Panc1 (cell line): ENCODE measurements around the gene CRISPLD2. TPM values are rescaled to one million over a fixed set of nuclear protein-coding genes. Genes with fewer than 3 reads are reported as not detected.

Experiments used
- ATAC-seq: fragments of 200-7000 bp; cut with Tn5 transposase; 2 replicates; pipeline ENCODE4 v1.9.1; 2020; ENCODE audit warnings: mild to moderate bottlenecking, moderate library complexity
- Bru-seq: library from RNA; stranded (reverse); fragments of 400-500 nt; gene quantifications from one replicate; lab custom pipeline; 2021; lab: Mats Ljungman, UMichigan
- BruChase-seq, 2 experiments: library from RNA; stranded (reverse); fragments of 400-500 nt; gene quantifications; one replicate each; lab custom pipeline; 2021; lab: Mats Ljungman, UMichigan
- BruUV-seq: library from RNA; stranded (reverse); fragments of 400-500 nt; replicated peaks from 2 replicates; lab custom pipeline; 2021; lab: Mats Ljungman, UMichigan
- CTCF ChIA-PET: fragments of 300-600 bp; sonication (Branson Sonifier 250); formaldehyde crosslinking; loops from one replicate; lab custom pipeline; 2022; ENCODE audit warnings: antibody characterized with exemption; lab: Charles Lee
- POLR2A ChIA-PET: fragments of 300-600 bp; sonication (Branson Sonifier 250); formaldehyde crosslinking; loops from one replicate; lab custom pipeline; 2022; ENCODE audit warnings: antibody characterized with exemption; lab: Charles Lee
- DNase-seq: peaks from one replicate; pipeline ENCODE4 v3.0.0-alpha.2; 2010; ENCODE audit warnings: low read depth, low spot score
- H3K27ac ChIP-seq: 2 replicates; pipeline ENCODE4 v1.5.1; 2011; ENCODE audit warnings: mild to moderate bottlenecking, low read length, inconsistent platforms
- H3K27me3 ChIP-seq: fragments of 200-500 bp; sonication (Bioruptor generic); 2 replicates; pipeline ENCODE4 v1.6.0; 2014; ENCODE audit warnings: low read length, inconsistent platforms; ENCODE audit not compliant: control insufficient read depth, insufficient read depth
- H3K36me3 ChIP-seq: fragments of 200-500 bp; sonication (Bioruptor generic); 2 replicates; pipeline ENCODE4 v1.5.1; 2014; ENCODE audit warnings: inconsistent platforms, mild to moderate bottlenecking, low read length, moderate library complexity; ENCODE audit not compliant: control insufficient read depth, insufficient read depth
- H3K4me1 ChIP-seq: 2 replicates; pipeline ENCODE4 v1.5.1; 2011; ENCODE audit warnings: inconsistent platforms, mild to moderate bottlenecking, low read length, moderate library complexity; ENCODE audit not compliant: control insufficient read depth, insufficient read depth
- H3K4me3 ChIP-seq, 2 experiments: 2 replicates each; pipeline ENCODE4 v1.5.1; 2011 to 2012; ENCODE audit warnings: low read depth in 2 of 2, low read length in 2 of 2, mild to moderate bottlenecking in 2 of 2, inconsistent platforms in 1 of 2, moderate library complexity in 1 of 2
- H3K9me3 ChIP-seq: fragments of 200-500 bp; sonication (Bioruptor generic); 2 replicates; pipeline ENCODE4 v1.5.1; 2014; ENCODE audit warnings: low read depth, mild to moderate bottlenecking, inconsistent platforms, low read length, moderate library complexity; ENCODE audit not compliant: control insufficient read depth, insufficient read depth
- POLR2AphosphoS5 ChIP-seq: IDR thresholded peaks from 2 replicates; pipeline ENCODE4 v1.6.1; 2012; ENCODE audit warnings: mild to moderate bottlenecking, low read depth, low read length, moderate library complexity
- SIN3A ChIP-seq: IDR thresholded peaks from 2 replicates; pipeline ENCODE4 v1.6.1; 2012; ENCODE audit warnings: low read depth, mild to moderate bottlenecking, low read length, moderate library complexity, borderline replicate concordance; ENCODE audit not compliant: insufficient read depth
- TCF7L2 ChIP-seq: IDR thresholded peaks from 2 replicates; pipeline ENCODE4 v1.6.1; 2011; ENCODE audit warnings: mild to moderate bottlenecking, low read depth, low read length, inconsistent platforms
- in situ Hi-C: cut with HindIII; loops from 2 replicates; pipeline ENCODE4 v1.10.0; 2016; ENCODE audit warnings: low sequenced_read_pairs, low pct_unique_long_range_greater_than_20kb
- intact Hi-C: fragments of 100-400 bp; cut with micrococcal nuclease; formaldehyde crosslinking; loops from one replicate; pipeline ENCODE4 v1.10.0; 2022; ENCODE audit not compliant: unreplicated experiment
- long read RNA-seq: library from polyadenylated mRNA; unstranded; transcript quantifications from one replicate; pipeline ENCODE4 v2.0.0, GENCODE V29; 2021; ENCODE audit not compliant: unreplicated experiment
- polyA plus RNA-seq: library from polyadenylated mRNA; unstranded; fragments of >200 nt; gene quantifications from one replicate; pipeline ENCODE4 v1.2.1, GENCODE V29; 2012; ENCODE audit warnings: missing spikeins; ENCODE audit not compliant: insufficient read length
- total RNA-seq: library from RNA; stranded (reverse); gene quantifications from one replicate; pipeline ENCODE4 v1.2.1, GENCODE V29; 2021; ENCODE audit not compliant: unreplicated experiment
- TF ChIP-seq, protein P1 (sequence below): fragments of 450-650 bp; IDR thresholded peaks from 2 replicates; pipeline ENCODE4 v1.5.1; 2017; ENCODE audit warnings: mild to moderate bottlenecking
- TF ChIP-seq, protein P2 (sequence below), 2 experiments: IDR thresholded peaks; 2 replicates each; pipeline ENCODE4 v1.6.1; 2011 to 2012; ENCODE audit warnings: low read depth in 2 of 2, control low read depth in 1 of 2, low read length in 1 of 2, mild to moderate bottlenecking in 1 of 2, moderate library complexity in 1 of 2; ENCODE audit not compliant: insufficient read depth in 1 of 2

The CRISPLD2 gene, protein sequence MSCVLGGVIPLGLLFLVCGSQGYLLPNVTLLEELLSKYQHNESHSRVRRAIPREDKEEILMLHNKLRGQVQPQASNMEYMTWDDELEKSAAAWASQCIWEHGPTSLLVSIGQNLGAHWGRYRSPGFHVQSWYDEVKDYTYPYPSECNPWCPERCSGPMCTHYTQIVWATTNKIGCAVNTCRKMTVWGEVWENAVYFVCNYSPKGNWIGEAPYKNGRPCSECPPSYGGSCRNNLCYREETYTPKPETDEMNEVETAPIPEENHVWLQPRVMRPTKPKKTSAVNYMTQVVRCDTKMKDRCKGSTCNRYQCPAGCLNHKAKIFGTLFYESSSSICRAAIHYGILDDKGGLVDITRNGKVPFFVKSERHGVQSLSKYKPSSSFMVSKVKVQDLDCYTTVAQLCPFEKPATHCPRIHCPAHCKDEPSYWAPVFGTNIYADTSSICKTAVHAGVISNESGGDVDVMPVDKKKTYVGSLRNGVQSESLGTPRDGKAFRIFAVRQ
- total RNA-seq = 12.9 TPM
- 5.1 TPM for polyA plus RNA-seq
- percentile 44 among the genes with signal in this experiment for Bru-seq, nascent RNA
- BruChase-seq, experiment 1, labeled RNA remaining after a 2-hour chase = percentile 42 among the genes with signal in this experiment
- BruChase-seq, experiment 2, labeled RNA remaining after a 6-hour chase = percentile 52 among the genes with signal in this experiment
- long read RNA-seq, full-length matches to known transcripts = 1 of 13 reads
- long read RNA-seq, partial matches to known transcripts = 5 of 13 reads
- long read RNA-seq, other reads (novel, unspliced or antisense) = 7 of 13 reads

DNA sequence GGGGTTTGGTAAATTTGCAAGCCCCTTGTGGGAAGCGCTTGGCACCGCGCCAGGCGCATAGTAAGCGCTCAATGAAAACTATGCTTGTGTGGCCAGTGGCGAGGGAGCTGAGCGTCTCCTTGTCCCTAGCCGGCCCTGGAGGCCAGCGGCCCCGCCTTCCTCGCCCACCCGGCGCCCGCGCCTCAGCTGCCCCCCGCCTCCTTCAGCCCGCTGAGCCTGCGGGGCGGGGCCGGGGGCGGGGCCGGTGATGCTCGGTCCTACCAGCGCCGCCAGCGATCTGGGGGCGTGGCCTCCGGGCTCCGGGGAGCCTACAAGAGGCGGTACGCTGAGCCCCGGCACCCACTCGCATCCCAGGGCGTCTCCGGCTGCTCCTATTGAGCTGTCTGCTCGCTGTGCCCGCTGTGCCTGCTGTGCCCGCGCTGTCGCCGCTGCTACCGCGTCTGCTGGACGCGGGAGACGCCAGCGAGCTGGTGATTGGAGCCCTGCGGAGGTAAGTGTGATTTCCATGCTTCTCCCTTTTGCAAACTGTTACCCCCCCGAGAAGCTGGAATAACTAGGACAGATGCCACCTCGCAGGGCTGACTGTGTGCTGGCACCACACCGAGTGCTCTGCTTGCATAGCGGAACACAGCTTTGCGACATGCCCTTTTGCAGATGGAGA is at the start of gene CRISPLD2:
Gene CRISPLD2, plus strand, starts transcription at position 342 of the 661 bp plus-strand sequence. CDS start 18,511 bp downstream, outside the sequence.
- no peak for DNase-seq
- in situ Hi-C loops (no loop called here), intact Hi-C loops (no loop called here)
- ChIA-PET POLR2A (interaction anchor here (0.6 kb wide), 2 partner anchors 127 to 178 kb away, joined by 3 to 4 read pairs; no protein-coding TSS in a partner anchor), CTCF (no interaction called here)
- no peaks in the 10 kb centered on the region for H3K27me3 ChIP-seq
- peak; percentile 97 for ATAC-seq
- H3K27ac ChIP-seq = no peak within 1 kb of the TSS
- no TSS peak for BruUV-seq
- H3K4me3 ChIP-seq = peak within 1 kb of the TSS; percentile 55 to 77
- H3K4me1 ChIP-seq = peaks cover 11% of the 10 kb centered on the region
- H3K9me3 ChIP-seq = no peaks in the 10 kb centered on the region
- TF ChIP-seq POLR2AphosphoS5 = peak; percentile 80
- TF ChIP-seq, protein P1, sequence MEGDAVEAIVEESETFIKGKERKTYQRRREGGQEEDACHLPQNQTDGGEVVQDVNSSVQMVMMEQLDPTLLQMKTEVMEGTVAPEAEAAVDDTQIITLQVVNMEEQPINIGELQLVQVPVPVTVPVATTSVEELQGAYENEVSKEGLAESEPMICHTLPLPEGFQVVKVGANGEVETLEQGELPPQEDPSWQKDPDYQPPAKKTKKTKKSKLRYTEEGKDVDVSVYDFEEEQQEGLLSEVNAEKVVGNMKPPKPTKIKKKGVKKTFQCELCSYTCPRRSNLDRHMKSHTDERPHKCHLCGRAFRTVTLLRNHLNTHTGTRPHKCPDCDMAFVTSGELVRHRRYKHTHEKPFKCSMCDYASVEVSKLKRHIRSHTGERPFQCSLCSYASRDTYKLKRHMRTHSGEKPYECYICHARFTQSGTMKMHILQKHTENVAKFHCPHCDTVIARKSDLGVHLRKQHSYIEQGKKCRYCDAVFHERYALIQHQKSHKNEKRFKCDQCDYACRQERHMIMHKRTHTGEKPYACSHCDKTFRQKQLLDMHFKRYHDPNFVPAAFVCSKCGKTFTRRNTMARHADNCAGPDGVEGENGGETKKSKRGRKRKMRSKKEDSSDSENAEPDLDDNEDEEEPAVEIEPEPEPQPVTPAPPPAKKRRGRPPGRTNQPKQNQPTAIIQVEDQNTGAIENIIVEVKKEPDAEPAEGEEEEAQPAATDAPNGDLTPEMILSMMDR = no peak
- no peak for TF ChIP-seq SIN3A
- TF ChIP-seq, protein P2, sequence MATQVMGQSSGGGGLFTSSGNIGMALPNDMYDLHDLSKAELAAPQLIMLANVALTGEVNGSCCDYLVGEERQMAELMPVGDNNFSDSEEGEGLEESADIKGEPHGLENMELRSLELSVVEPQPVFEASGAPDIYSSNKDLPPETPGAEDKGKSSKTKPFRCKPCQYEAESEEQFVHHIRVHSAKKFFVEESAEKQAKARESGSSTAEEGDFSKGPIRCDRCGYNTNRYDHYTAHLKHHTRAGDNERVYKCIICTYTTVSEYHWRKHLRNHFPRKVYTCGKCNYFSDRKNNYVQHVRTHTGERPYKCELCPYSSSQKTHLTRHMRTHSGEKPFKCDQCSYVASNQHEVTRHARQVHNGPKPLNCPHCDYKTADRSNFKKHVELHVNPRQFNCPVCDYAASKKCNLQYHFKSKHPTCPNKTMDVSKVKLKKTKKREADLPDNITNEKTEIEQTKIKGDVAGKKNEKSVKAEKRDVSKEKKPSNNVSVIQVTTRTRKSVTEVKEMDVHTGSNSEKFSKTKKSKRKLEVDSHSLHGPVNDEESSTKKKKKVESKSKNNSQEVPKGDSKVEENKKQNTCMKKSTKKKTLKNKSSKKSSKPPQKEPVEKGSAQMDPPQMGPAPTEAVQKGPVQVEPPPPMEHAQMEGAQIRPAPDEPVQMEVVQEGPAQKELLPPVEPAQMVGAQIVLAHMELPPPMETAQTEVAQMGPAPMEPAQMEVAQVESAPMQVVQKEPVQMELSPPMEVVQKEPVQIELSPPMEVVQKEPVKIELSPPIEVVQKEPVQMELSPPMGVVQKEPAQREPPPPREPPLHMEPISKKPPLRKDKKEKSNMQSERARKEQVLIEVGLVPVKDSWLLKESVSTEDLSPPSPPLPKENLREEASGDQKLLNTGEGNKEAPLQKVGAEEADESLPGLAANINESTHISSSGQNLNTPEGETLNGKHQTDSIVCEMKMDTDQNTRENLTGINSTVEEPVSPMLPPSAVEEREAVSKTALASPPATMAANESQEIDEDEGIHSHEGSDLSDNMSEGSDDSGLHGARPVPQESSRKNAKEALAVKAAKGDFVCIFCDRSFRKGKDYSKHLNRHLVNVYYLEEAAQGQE (IDR thresholded peaks at IDR 0.05; ENCODE audit: insufficient read depth in 1 of 2, low read depth in 2 of 2, low read length in 1 of 2) = no peak
- no peaks in the 10 kb centered on the region for H3K36me3 ChIP-seq

DNA sequence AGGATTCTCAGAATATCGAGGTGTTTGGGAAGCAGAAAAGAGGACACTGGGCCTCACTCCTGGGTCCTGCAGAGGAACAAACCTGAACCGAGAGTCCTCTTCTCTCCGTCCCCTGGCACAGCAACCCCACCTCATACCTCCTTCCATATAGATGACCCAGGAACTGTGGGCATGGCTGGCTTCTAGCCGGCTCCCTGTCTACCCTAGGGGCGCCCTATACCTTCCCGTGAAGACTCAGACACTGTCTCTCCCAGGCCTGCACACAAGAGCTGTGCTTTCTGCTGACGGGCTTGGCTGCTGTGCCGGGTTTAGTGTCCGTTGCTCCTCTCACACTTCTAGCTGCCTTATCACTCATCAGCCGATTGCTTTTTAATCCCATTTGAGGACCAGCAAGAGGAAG is 46.5 kb upstream of the CRISPLD2 start:
- H3K36me3 ChIP-seq = no peaks in the 10 kb centered on the region
- no peak overlapping the region for H3K27ac ChIP-seq
- no TSS peak for BruUV-seq
- in situ Hi-C loops = no loop called here
- no peaks in the 10 kb centered on the region for H3K9me3 ChIP-seq
- no peaks in the 10 kb centered on the region for H3K27me3 ChIP-seq
- H3K4me1 ChIP-seq = no peaks in the 10 kb centered on the region
- ATAC-seq (no peak), DNase-seq (no peak)
- intact Hi-C loops = no loop called here
- CTCF ChIA-PET = no interaction called here
- no peak overlapping the region for H3K4me3 ChIP-seq
- POLR2A ChIA-PET = no interaction called here
- TF ChIP-seq, protein P1 = no peak
- TF ChIP-seq, protein P2 (IDR thresholded peaks at IDR 0.05; ENCODE audit: insufficient read depth in 1 of 2, low read depth in 2 of 2, low read length in 1 of 2) = no peak
- TF ChIP-seq TCF7L2 = no peak
- TF ChIP-seq SIN3A = no peak
- no peak for TF ChIP-seq POLR2AphosphoS5
